Stimulated activated CD8-positive, alpha-beta memory T cell treated with anti-CD3 and anti-CD28 coated beads, Interleukin-4, amount 100 ng/mL, for 48 hours (primary cell): ENCODE measurements around the gene PTS.
"Not testable (repeated sequence)": the region's sequence is repeated elsewhere in the genome, so short reads cannot be mapped to it uniquely, and the experiment has no call there.

ENCODE experiments used
- DNase-seq: peaks from one replicate; pipeline ENCODE4 v3.0.0-alpha.2; 2020

PTS gene

GRCh38 chr11:112226062-112226830, at the start of gene PTS:
PTS (plus strand) TSS chr11:112226428; CDS start chr11:112226444, 16 bp downstream.
- peak; percentile 85 for DNase-seq

GRCh38 chr11:112177589-112177988, 48.6 kb upstream of the PTS start:
- DNase-seq, result no peak

- no peak for DNase-seq
Measured at GRCh38 chr11:112178428-112178827, 47.8 kb upstream of the PTS start.

- no peak for DNase-seq
Measured at GRCh38 chr11:112178936-112179335, 47.3 kb upstream of the PTS start.

- DNase-seq, result no peak
Measured at GRCh38 chr11:112179601-112180000, 46.6 kb upstream of the PTS start.

GRCh38 chr11:112182867-112183266, 43.4 kb upstream of the PTS start:
- DNase-seq, result no peak

- DNase-seq, result no peak
Measured at GRCh38 chr11:112185883-112186282, 40.3 kb upstream of the PTS start.

- DNase-seq, result no peak
Measured at GRCh38 chr11:112186304-112186703, 39.9 kb upstream of the PTS start.

- not testable (repeated sequence) for DNase-seq
Measured at GRCh38 chr11:112195113-112195512, 31.1 kb upstream of the PTS start.

- no peak for DNase-seq
Measured at GRCh38 chr11:112195951-112196351, 30.3 kb upstream of the PTS start.

- DNase-seq, result no peak
Measured at GRCh38 chr11:112196519-112197087, 29.6 kb upstream of the PTS start.

- not testable (repeated sequence) for DNase-seq
Measured at GRCh38 chr11:112199101-112199500, 27.1 kb upstream of the PTS start.

- no peak for DNase-seq
Measured at GRCh38 chr11:112200252-112200651, 26.0 kb upstream of the PTS start.

- DNase-seq, result no peak
Measured at GRCh38 chr11:112206071-112206470, 20.2 kb upstream of the PTS start.

- DNase-seq, result no peak
Measured at GRCh38 chr11:112210890-112211289, 15.3 kb upstream of the PTS start.

- no peak for DNase-seq
Measured at GRCh38 chr11:112211536-112211935, 14.7 kb upstream of the PTS start.

GRCh38 chr11:112212290-112212689, 13.9 kb upstream of the PTS start:
- no peak for DNase-seq

GRCh38 chr11:112212710-112213109, 13.5 kb upstream of the PTS start:
- DNase-seq, result no peak

GRCh38 chr11:112213753-112214152, 12.5 kb upstream of the PTS start:
- no peak for DNase-seq

GRCh38 chr11:112215621-112216020, 10.6 kb upstream of the PTS start:
- DNase-seq, result no peak

- DNase-seq, result no peak
Measured at GRCh38 chr11:112216561-112217105, 9.6 kb upstream of the PTS start.

GRCh38 chr11:112219476-112220232, 6.6 kb upstream of the PTS start:
- no peak for DNase-seq

- DNase-seq, result no peak
Measured at GRCh38 chr11:112221274-112221835, 4.9 kb upstream of the PTS start.
